ENCODE measurements around the gene CERS4. TPM values are rescaled to one million over a fixed set of nuclear protein-coding genes. Genes with fewer than 3 reads are reported as not detected.

The CERS4 gene
- total and polyA plus RNA-seq, 11 donors = 11.1 to 37.7 (median 20.6) TPM

DNA sequence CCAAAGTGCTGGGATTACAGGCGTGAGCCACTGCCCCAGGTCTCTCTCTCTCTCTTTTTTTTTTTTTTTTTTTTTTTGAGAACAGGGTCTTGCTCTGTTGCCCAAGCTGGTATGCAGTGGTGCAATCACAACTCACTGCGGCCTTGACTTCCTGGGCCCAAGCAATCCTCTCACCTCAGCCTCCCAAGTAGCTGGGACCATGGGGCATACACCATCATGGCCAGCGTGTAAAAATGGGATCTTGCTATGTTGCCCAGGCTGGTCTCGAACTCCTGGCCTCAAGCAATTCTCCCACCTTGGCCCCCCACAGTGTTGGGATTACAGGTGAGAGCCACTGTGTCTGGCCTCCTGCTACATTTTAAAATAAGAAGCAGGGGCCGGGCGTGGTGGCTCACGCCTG is 40.6 kb upstream of the CERS4 start:
- Histone ChIP-seq H3K4me1 (no peaks in the 10 kb centered on the region), H3K9me3 (no peaks in the 10 kb centered on the region), H3K36me3 (no peaks in the 10 kb centered on the region), H3K4me3 (no peak overlapping the region), H3K27me3 (no peaks in the 10 kb centered on the region), H3K27ac (no peak overlapping the region)
- TF ChIP-seq, protein P1, sequence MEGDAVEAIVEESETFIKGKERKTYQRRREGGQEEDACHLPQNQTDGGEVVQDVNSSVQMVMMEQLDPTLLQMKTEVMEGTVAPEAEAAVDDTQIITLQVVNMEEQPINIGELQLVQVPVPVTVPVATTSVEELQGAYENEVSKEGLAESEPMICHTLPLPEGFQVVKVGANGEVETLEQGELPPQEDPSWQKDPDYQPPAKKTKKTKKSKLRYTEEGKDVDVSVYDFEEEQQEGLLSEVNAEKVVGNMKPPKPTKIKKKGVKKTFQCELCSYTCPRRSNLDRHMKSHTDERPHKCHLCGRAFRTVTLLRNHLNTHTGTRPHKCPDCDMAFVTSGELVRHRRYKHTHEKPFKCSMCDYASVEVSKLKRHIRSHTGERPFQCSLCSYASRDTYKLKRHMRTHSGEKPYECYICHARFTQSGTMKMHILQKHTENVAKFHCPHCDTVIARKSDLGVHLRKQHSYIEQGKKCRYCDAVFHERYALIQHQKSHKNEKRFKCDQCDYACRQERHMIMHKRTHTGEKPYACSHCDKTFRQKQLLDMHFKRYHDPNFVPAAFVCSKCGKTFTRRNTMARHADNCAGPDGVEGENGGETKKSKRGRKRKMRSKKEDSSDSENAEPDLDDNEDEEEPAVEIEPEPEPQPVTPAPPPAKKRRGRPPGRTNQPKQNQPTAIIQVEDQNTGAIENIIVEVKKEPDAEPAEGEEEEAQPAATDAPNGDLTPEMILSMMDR (IDR thresholded peaks at IDR 0.05) = no peak
- TF ChIP-seq POLR2A (IDR thresholded peaks at IDR 0.05) = no peak
- no peak for ATAC-seq
- DNase-seq = no peak
- intact Hi-C loops (cut with DNase I) = no loop called here
- WGBS, 4 donors = 94 to 98% (median 95%) methylated on average over 7 of the region's 7 CpGs

DNA sequence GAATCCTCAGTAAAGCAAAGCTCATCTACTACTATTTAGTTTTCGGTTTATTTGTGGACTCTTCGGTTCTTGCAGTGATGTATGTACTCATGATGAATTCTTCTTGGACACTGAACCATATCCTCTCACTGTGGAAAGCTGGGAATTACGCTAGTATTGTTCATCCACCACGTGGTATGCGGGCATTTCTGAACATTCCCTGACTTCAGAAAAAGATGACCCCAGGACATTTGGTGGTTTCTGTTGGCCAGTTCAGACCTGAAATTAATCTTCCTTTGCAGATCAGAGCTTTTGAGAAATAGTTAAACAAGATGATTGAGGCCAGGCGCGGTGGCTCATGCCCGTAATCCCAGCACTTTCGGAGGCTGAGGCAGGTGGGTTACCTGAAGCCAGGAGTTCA is 34.5 kb upstream of the CERS4 start:
- ATAC-seq = no peak
- no peaks in the 10 kb centered on the region for H3K36me3 ChIP-seq
- DNase-seq = no peak
- no peaks in the 10 kb centered on the region for H3K27me3 ChIP-seq
- intact Hi-C loops (cut with DNase I) = no loop called here
- no peak overlapping the region for H3K4me3 ChIP-seq
- WGBS, 4 donors = 91 to 94% (median 93%) methylated on average over 9 of the region's 9 CpGs
- H3K9me3 ChIP-seq = no peaks in the 10 kb centered on the region
- no peak for TF ChIP-seq POLR2A (IDR thresholded peaks at IDR 0.05)
- TF ChIP-seq, protein P1 (IDR thresholded peaks at IDR 0.05) = no peak
- H3K27ac ChIP-seq = no peak overlapping the region
- no peaks in the 10 kb centered on the region for H3K4me1 ChIP-seq

DNA sequence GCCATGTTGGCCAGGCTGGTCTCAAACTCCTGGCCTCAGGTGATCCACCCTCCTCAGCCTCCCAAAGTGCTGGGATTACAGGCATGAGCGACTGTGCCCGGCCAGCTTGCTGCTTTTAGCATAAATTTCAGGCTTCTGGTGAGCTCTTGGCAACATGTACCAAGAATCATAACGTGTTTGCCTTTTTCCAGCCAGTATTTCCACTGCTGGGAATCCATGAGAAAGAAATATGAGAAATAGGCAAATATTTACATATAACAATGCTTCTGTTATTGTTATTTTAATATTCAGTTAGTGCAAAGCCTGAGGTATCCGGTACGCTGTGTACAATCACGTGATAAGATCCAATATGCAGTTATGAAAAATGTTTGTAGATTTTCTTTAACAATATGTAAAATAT is 29.2 kb upstream of the CERS4 start:
- H3K36me3 ChIP-seq = no peaks in the 10 kb centered on the region
- DNase-seq (no peak), ATAC-seq (no peak)
- intact Hi-C loops (cut with DNase I) = no loop called here
- no peak overlapping the region for H3K4me3 ChIP-seq
- H3K4me1 ChIP-seq = no peaks in the 10 kb centered on the region
- H3K27ac ChIP-seq = no peak overlapping the region
- no peaks in the 10 kb centered on the region for H3K9me3 ChIP-seq
- TF ChIP-seq POLR2A (IDR thresholded peaks at IDR 0.05) = no peak
- TF ChIP-seq, protein P1 (IDR thresholded peaks at IDR 0.05) = no peak
- WGBS, 4 donors = 89 to 91% (median 90%) methylated on average over 6 of the region's 6 CpGs
- H3K27me3 ChIP-seq = no peaks in the 10 kb centered on the region

DNA sequence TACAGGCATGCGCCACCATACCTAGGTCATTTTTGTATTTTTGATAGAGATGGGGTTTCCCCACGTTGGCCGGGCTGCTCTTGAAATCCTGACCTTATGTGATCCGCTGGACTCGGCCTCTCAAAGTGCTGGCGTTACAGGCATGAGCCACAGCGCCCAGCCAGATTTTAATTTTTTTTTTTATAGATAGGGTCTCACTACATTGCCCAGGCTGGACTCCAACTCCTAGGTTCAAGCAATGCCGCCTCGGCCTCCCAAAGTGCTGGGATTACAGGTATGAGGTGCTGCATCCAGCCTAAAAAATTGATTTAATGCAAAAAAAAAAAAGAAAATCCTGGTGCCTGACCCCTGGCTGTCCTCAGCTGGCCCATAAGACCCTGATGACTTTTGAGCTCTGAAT is 24.9 kb upstream of the CERS4 start:
- H3K36me3 ChIP-seq = no peaks in the 10 kb centered on the region
- intact Hi-C loops (cut with DNase I) = no loop called here
- no peaks in the 10 kb centered on the region for H3K4me1 ChIP-seq
- H3K9me3 ChIP-seq = no peaks in the 10 kb centered on the region
- no peak for DNase-seq
- no peak overlapping the region for H3K27ac ChIP-seq
- H3K4me3 ChIP-seq = no peak overlapping the region
- TF ChIP-seq, protein P1 (IDR thresholded peaks at IDR 0.05) = no peak
- TF ChIP-seq POLR2A (IDR thresholded peaks at IDR 0.05) = no peak
- 88 to 92% (median 90%) methylated on average over 9 of the region's 9 CpGs for WGBS, 4 donors
- no peak for ATAC-seq
- H3K27me3 ChIP-seq = no peaks in the 10 kb centered on the region
